Ovary (tissue), 3 donors: ENCODE results near the gene CAPZB.

Experiments used
- CTCF ChIP-seq, 3 donors: fragments of 450-650 bp in 2 of 3; fragments of 200-600 bp in 1 of 3; IDR thresholded peaks; one replicate each; pipeline versions ENCODE4 v1.5.1 to v1.8.0; 2016 to 2022; ENCODE audit warnings: antibody characterized with exemption in 3 of 3, mild to moderate bottlenecking in 1 of 3
- EP300 ChIP-seq: sonication (generic); formaldehyde crosslinking; IDR thresholded peaks from one replicate; pipeline ENCODE4 v1.6.1; 2017; ENCODE audit warnings: antibody characterized with exemption
- POLR2A ChIP-seq: fragments of 450-650 bp; IDR thresholded peaks from one replicate; pipeline ENCODE4 v1.6.1; 2017; ENCODE audit warnings: antibody characterized with exemption, mild to moderate bottlenecking, moderate library complexity
- donor health status: DM: no; HTN: no; CAD: no.

DNA sequence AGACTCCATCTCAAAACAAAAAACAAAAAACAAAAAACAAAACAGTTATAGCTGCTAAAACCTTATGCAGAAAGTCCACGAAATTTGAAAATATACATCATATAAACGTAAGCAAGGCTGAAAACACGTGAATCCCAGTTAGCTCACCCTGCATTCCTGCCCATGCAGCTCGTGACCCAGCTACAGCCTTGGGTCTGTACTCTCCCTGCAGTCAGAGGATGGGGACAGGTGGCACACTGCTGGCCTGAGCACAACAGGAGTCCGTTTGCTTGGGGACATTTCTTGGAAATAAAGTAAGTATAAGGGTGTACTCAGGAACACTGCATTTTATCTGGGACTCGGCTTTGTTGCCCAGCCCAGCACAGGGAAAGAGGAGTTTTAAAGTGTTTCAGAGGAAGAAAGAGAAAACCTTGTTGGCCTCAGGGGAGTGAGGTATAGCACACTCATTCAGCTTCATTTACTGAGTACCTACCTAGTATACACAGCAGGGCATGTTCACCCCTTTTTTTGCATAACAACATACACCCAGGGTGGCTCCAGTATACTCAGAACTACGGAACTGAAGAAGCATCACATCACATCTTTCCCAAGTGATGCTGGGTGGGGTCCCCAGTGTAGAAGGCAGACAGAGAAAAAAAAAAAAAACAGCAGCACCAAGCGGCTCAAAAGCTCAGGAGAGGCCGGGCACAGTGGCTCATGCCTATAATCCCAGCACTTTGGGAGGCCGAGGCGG, 44.1 kb downstream of the CAPZB start:
- TF ChIP-seq CTCF (IDR thresholded peaks at IDR 0.05), result no peak
- TF ChIP-seq EP300, result no peak
- TF ChIP-seq POLR2A, result no peak
